ENCODE results near the gene LYPD8. TPM values are rescaled to one million over a fixed set of nuclear protein-coding genes. Genes with fewer than 3 reads are reported as not detected.

Gene LYPD8
- total and polyA plus RNA-seq, 9 of the 15 experiments (the other 6 are each of a cell fraction or from before 2014, with no cell fraction given), result 0.50 to 2.1 (median 1.3) TPM

- TF ChIP-seq ZHX1 (conservative IDR thresholded peaks at IDR 0.05; ENCODE audit: low read length), result no peak
- TF ChIP-seq ATF1 (CRISPR knock-in tag; IDR thresholded peaks at IDR 0.05), result no peak
- no peak for TF ChIP-seq ATF1 (tag; IDR thresholded peaks at IDR 0.05)
- TF ChIP-seq ZNF780A (CRISPR knock-in tag; IDR thresholded peaks at IDR 0.05), result no peak
- TF ChIP-seq CBX8 (IDR thresholded peaks at IDR 0.05; ENCODE audit: borderline replicate concordance, extremely low read depth, low read depth, low read length, poor library complexity, severe bottlenecking), result no peak
- no peak for TF ChIP-seq HMG20A (CRISPR knock-in tag; conservative IDR thresholded peaks at IDR 0.05)
- no peak for TF ChIP-seq ZNF175 (CRISPR knock-in tag; IDR thresholded peaks at IDR 0.05; ENCODE audit: low read depth)
- TF ChIP-seq ZNF146 (CRISPR knock-in tag; IDR thresholded peaks at IDR 0.05; ENCODE audit: unreplicated experiment), result no peak
- TF ChIP-seq ZNF232 (CRISPR knock-in tag; IDR thresholded peaks at IDR 0.05), result no peak
- TF ChIP-seq ASH1L (IDR thresholded peaks at IDR 0.05; ENCODE audit: borderline replicate concordance, low read depth, partially characterized antibody), result no peak
- no peak for TF ChIP-seq ZBTB1 (CRISPR knock-in tag; IDR thresholded peaks at IDR 0.05; ENCODE audit: borderline replicate concordance, low read depth)
- no peak for TF ChIP-seq CREB1 (IDR thresholded peaks at IDR 0.05)
- TF ChIP-seq CREB1 (CRISPR knock-in tag; IDR thresholded peaks at IDR 0.05), result no peak
- TF ChIP-seq TRIM24 (IDR thresholded peaks at IDR 0.05), result no peak
- no peak for TF ChIP-seq EGR1 (conservative IDR thresholded peaks at IDR 0.05)
- no peak for TF ChIP-seq ZKSCAN1 (IDR thresholded peaks at IDR 0.05; ENCODE audit: low read depth, low read length)
- peak; percentile 67 to 68 for TF ChIP-seq RAD21 (CRISPR knock-in tag; conservative IDR thresholded peaks at IDR 0.05 in 1 of 2, IDR thresholded peaks at IDR 0.05 in 1 of 2)
- peak; percentile 51; the same call in 1 of the 2 replicates for TF ChIP-seq SMC3 (conservative IDR thresholded peaks at IDR 0.05; ENCODE audit: insufficient read depth, low read depth, low read length)
- no peak for TF ChIP-seq MBD1 (CRISPR knock-in tag; IDR thresholded peaks at IDR 0.05)
- no peak for TF ChIP-seq E2F8 (IDR thresholded peaks at IDR 0.05; ENCODE audit: low read depth, partially characterized antibody)
- TF ChIP-seq ZNF77 (CRISPR knock-in tag; IDR thresholded peaks at IDR 0.05), result no peak
- TF ChIP-seq ZFP1 (CRISPR knock-in tag; IDR thresholded peaks at IDR 0.05), result no peak
- no peak for TF ChIP-seq SUPT5H (IDR thresholded peaks at IDR 0.05)
- no peak for TF ChIP-seq HES1 (IDR thresholded peaks at IDR 0.05; ENCODE audit: low read depth)
Measured at GRCh38 chr1:248696261-248696660, 59.3 kb downstream of the LYPD8 start (continued).

Data from K562 (cell line).